Measurements from ENCODE around the gene GP1BA.
"Not testable (repeated sequence)": the region's sequence is repeated elsewhere in the genome, so short reads cannot be mapped to it uniquely, and the experiment has no call there.

GP1BA gene

GRCh38 chr17:4901648-4902344 is 30.3 kb upstream of the GP1BA start:
- peak; percentile 67 for DNase-seq

- no peak for DNase-seq
Observed at GRCh38 chr17:4902540-4902939, 29.5 kb upstream of the GP1BA start.

DNA sequence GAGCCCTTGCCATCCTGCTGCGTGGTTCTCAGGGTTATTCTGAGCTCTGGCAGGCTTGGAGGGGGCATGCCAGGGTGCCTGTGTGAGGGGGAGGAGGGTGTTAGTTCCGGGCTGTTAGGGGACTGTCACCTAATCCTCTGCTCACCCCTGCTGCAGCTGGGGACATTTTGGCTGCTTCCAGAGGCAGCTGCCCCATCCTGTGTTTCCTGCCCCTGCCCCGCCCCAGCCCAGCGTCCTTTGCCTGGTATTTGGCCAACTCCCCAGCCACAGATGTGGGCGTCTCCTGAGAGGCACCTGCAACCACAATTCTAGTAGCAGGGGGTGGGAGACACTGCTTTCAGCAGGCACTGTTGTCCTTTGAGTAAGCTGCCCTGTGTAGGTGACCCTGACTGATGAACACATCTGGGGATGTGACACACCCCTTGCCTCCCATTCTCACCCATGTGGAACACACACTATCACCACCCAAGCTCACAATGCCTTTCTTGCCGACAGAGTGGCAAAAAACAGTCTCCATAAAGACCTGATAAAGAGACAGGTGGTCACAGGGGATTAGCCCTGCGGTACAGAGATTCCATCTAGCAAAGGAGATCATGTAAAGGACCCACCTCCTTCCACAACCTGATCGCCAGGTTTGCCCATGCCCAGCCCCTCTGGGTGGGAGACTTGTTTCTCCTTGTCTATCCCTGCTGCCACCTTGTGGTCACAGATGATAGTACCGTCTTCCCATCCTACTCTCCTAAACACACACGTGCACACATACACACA is 28.8 kb upstream of the GP1BA start, which contains the start of gene CHRNE:
Gene CHRNE (minus strand): TSS at position 48 of the 768 bp plus-strand sequence. CDS start 35 bp downstream, at position 13.
- DNase-seq: peak; percentile 84

GRCh38 chr17:4906642-4907041 is 25.4 kb upstream of the GP1BA start:
- DNase-seq: not testable (repeated sequence)

GRCh38 chr17:4908301-4908700 is 23.8 kb upstream of the GP1BA start:
- DNase-seq: no peak

GRCh38 chr17:4908711-4909496 is 23.2 kb upstream of the GP1BA start:
- DNase-seq: peak; percentile 84

GRCh38 chr17:4913994-4914393 is 18.1 kb upstream of the GP1BA start:
- no peak for DNase-seq

DNA sequence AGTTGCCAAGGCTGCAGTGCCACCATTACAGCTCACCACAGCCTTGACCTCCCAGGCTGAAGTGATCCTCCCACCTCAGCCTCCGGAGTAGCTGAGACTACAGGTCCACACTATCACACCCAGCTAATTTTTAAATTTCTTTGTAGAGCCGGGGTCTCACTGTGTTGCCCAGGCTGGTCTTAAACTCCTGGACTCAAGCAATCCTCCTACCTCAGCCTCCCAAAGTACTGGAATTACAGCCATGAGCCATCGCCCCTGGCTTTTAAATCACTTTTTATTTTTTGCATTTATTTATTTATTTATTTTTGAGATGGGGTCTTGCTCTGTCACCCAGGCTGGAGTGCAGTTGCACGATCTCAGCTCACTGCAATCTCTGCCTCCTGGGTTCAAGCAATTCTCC is 17.5 kb upstream of the GP1BA start:
- not testable (repeated sequence) for DNase-seq

DNA sequence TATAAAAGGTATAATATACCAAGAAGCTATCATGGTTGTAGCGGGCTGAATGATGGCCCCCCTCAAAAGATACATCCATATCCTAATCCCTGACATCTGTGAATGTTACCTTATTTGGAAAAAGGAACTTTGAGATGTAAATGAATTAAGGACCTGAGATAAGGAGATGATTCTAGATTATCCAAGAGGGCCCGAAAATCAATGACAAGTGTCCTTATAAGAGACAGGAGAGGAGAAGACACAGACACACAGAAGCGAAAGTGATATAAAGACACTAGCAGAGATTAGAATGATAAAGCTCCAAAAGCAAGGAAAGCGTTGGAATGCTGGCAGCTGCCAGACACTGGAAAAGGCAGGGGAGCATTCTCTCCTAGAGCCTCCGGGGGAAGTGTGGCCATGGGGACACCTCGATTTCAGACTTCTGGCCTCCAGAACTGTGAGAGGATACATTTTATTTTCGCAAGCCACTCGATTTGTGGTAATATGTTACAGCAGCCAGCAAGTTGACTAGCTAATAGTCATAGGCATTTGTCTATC is 12.5 kb upstream of the GP1BA start:
- no peak for DNase-seq

- no peak for DNase-seq
Observed at GRCh38 chr17:4920351-4921048, 11.6 kb upstream of the GP1BA start.

- DNase-seq: no peak
Observed at GRCh38 chr17:4921320-4921719, 10.8 kb upstream of the GP1BA start.

DNA sequence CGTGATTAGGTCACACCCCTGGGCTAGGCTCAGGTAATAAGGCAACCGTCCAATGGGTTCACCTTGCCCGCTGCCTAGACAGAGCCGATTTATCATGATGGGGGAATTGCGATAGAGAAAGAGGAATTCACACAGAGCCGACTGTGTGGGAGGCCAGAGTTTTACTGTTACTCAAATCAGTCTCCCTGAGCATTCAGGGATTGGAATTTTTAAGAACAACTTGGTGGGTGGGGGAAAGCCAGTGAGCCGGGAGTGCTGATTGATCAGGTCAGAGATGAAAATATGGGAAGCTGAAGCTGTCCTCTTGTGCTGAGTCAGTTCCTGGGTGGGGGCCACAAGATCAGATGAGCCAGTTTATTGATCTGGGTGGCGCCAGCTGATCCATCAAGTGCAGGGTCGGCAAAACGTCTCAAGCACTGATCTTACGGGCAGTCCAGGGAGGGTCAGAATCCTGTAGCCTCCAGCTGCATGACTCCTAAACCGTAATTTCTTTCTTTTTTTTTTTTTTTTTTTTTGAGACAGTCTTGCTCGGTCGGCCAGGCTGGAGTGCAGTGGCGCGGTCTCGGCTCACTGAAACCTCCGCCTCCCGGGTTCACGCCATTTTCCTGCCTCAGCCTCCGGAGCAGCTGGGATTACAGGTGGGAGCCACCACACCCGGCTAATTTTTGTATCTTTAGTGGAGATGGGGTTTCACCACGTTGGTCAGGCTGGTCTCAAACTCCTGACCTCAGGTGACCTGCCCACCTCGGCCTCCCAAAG is 5.3 kb upstream of the GP1BA start:
- DNase-seq: not testable (repeated sequence)

DNA sequence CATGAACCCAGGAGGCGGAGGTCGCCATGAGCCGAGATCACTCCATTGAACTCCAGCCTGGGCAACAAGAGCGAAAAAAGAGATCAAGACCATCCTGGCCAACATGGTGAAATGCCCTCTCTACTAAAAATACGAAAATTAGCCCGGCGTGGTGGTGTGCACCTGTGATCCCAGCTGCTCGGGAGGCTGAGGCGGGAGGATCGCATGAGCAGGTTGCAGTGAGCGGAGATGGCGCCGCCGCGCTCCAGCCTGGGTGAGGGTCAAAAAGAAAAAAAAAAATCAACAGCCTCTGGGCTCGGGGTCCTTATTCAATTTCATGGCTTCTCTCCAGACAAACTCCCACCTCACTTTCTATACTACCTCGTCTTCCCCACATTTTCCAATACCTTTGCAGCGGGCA is 3.2 kb upstream of the GP1BA start:
- no peak for DNase-seq

DNA sequence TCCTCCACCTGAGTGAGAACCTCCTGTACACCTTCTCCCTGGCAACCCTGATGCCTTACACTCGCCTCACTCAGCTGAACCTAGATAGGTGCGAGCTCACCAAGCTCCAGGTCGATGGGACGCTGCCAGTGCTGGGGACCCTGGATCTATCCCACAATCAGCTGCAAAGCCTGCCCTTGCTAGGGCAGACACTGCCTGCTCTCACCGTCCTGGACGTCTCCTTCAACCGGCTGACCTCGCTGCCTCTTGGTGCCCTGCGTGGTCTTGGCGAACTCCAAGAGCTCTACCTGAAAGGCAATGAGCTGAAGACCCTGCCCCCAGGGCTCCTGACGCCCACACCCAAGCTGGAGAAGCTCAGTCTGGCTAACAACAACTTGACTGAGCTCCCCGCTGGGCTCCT is 679 bp downstream of the GP1BA start:
- DNase-seq: no peak

GRCh38 chr17:4933646-4934045 is 1.6 kb downstream of the GP1BA start:
- no peak for DNase-seq

DNA sequence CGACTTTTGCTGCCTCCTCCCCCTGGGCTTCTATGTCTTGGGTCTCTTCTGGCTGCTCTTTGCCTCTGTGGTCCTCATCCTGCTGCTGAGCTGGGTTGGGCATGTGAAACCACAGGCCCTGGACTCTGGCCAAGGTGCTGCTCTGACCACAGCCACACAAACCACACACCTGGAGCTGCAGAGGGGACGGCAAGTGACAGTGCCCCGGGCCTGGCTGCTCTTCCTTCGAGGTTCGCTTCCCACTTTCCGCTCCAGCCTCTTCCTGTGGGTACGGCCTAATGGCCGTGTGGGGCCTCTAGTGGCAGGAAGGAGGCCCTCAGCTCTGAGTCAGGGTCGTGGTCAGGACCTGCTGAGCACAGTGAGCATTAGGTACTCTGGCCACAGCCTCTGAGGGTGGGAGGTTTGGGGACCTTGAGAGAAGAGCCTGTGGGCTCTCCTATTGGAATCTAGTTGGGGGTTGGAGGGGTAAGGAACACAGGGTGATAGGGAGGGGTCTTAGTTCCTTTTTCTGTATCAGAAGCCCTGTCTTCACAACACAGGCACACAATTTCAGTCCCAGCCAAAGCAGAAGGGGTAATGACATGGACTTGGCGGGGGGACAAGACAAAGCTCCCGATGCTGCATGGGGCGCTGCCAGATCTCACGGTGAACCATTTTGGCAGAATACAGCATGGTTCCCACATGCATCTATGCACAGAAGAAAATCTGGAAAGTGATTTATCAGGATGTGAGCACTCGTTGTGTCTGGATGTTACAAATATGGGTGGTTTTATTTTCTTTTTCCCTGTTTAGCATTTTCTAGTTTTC is 2.3 kb downstream of the GP1BA start:
- no peak for DNase-seq

DNA sequence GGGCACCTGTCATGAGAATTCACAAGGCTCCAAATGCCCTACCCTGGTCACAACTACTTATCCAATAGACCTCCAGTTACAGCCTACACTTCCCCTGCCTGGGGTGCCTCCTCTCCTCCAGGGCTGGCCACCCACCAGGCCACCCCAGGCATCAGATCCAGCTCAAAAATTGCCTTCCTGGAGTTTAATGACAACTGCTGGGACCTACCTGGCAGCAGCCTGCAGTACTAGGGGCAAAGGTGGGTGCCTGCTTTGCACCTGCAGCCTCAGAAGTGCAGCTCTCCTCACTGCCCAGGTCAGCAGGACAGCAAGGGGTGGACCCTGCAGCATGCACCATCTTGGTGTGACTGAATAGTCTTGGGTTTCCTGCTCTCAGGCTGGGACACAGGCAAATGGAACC is 3.6 kb downstream of the GP1BA start:
- no peak for DNase-seq

DNA sequence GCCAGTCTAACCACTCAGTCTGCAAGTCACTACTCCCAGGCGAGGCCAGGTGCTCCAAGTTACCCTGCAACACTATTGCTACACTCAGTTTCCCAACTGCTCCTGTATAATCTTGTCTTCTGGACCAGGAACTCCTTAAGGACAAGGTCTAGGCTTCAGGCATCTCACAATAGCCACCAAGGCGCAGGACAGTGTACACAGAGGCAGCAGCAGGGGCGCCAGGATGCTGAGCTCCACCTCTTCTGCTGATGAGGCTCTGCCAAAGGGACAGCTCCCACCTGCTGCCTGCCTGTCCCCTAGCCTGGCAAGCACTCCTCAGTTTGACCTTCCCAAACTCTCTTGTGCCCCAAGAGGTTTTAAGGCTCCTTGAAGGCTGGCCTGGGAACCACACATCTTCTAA is 4.4 kb downstream of the GP1BA start:
- no peak for DNase-seq

GRCh38 chr17:4937553-4937952 is 5.5 kb downstream of the GP1BA start:
- no peak for DNase-seq

DNA sequence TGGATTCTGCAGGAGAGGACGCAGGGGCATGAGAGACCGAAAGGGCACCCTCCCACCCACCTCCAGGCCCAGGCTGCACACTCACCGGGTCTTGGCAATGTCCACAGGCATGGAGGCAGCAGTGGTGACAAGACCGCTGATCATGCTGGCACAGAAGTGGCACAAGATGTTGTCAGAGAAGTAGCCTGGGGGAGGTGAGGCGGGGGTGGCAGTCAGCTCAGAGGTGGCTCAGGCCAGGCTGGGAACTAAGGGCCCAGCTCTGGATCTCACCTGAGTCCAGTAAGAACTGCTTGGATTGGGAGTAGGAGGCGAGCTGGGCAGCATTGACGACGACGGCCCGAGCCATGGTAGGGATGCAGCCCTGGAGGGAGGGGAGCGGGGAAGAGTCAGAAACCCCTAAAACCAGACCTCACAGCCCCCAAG is 6.0 kb downstream of the GP1BA start:
- DNase-seq: no peak
